LNCAP (cell line): ENCODE results near the gene LILRB2.

Experiments used
- CTCF ChIP-seq: fragments of 450-650 bp; IDR thresholded peaks from 2 replicates; pipeline ENCODE4 v1.5.1; 2017; ENCODE audit warnings: mild to moderate bottlenecking

LILRB2 gene

DNA sequence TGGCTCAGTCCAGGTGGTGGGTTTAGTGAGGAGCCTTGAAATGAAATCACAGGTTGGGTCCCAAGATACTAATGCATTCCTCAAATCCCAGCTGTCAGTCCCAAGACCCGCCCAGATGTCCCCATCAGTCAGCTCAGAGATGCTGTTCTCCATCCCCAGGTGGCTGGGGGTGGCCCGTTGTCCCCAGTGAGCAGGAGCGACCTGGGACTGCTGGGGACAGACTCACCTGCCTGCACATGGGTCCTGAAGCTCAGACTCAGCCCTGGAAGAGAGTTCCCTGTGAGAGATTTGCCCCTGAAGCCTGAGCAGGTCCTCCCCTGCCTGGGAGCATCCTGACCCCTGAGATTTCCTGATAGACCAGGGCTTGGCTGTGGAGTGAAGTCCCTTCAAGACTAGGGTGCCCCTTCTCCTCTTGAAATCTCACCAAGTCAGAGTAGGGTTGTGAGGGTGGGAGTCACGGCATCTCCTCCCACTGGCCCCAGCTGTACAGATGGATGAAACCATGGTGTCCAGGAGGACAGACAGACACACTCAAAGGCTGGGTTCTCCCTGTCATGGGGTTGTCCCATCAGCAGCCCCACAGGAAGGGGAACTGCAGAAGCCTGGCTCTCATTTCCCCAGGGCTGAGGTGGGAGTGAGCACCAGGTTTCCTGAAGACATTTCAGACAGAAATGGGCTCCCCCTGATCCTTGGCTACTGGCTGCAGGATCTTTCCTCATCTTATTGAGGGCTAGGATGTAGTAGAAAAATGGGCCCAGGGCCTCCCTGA is 17.6 kb upstream of the LILRB2 start:
- TF ChIP-seq CTCF: no peak

- TF ChIP-seq CTCF: no peak
Measured at GRCh38 chr19:54297759-54298305, 16.9 kb upstream of the LILRB2 start.

GRCh38 chr19:54294539-54294938 is 13.6 kb upstream of the LILRB2 start:
- TF ChIP-seq CTCF: no peak

DNA sequence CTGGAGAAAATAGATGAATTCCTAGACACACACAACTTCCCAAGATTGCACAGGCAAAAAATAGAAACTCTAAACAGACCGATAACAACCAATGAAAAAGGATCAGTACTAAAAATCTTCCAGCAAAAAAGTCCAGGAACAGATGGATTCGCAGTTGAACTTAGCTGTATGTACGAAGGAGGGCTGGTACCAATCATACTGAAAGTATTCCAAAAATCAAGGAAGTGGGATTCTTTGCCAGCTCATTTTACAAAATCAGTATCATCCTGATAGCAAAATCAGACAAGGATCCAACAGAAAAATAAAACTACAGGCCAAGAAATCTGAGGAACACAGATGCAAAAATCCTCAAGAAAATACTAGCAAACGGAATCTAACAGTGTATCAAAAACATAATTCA is 6.5 kb upstream of the LILRB2 start:
- no peak for TF ChIP-seq CTCF

DNA sequence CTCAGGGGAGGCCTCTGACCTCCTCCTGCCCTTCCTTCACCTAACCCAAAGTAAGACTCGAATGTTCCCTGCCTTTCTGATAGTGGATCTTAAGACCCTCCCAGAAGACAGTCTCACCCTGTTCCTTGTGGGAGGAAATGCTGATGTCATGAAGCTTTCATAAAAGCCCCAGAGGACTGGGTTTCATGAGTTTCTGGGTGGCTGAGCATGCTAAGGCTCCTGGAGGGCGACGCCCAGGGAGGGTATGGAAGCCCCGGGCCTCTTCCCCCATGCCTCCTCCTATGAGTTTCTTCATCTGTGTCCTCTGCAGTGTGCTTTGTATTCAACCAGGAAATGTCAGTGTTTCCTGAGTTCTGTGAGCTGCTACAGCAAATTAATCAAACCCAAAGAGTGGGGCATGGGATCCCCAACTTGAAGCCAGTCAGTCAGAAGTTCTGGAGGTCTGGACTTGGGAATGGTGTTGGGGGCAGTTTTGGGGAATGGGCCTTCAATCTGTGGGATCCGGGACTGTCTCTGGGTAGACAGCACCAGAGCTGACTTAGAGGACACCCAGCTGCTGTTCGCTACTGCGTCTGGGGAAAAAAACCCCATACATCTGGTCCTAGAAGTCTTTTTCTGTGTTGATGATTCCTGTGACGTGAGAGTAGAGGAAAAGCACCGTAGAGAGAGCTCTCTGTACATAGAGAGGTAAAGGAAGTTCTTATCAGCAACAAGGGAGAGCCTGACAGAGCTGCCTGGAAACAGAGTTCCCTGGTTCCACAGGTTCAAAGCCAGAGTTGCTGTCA is 2.0 kb upstream of the LILRB2 start:
- no peak for TF ChIP-seq CTCF

DNA sequence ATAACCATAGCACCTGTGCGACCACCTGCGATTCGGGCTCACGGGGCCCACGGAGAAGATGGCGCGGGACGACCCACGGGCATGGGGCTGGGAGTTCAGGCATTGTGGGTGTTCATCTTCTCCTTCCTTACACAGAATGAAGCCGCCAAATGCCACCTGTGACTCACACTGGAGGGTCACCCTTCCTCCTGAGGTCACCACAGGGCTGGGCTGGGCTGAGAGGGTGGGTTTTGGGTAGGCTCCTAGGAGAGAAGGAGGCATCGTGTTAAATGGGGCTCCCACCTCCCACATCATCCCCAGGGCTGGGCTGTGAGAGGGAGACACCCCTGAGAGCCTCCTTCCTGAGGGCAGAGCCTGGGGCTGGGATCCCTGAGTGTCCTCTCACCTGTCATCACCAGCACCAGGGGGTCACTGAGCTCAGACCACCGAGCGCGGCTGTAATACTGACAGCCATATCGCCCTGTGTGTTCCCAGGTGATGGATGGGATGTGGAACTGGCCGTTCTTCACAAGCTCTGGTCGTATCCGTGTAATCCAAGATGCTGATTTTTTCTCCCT is 1.4 kb downstream of the LILRB2 start:
- TF ChIP-seq CTCF: no peak

DNA sequence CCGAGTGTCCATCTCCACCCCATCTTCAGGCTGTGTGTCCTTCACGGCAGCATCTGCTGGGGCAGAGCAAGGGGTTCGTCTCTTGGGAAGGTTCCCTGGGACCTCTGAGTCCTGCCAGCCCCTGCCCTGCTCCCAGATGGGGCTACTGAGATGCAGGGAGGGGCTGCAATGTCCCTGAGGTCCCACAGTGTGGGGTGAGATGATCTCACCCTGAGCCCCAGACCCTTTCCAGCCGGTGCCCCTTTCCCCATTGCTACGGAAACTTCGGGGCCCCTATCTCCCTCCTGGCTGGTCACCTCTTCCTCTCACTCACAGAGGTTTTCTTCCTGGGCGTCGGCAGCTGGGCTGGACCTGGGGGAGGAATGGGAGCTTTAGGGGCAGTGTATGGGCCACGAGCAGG is 5.0 kb downstream of the LILRB2 start:
- no peak for TF ChIP-seq CTCF
